Panc1 (cell line): Measurements from ENCODE around the gene GH2.

Experiments used
- CTCF ChIP-seq: fragments of 450-650 bp; IDR thresholded peaks from 2 replicates; pipeline ENCODE4 v1.5.1; 2017; ENCODE audit warnings: mild to moderate bottlenecking
- TF ChIP-seq, protein P1 (sequence below), 2 experiments: IDR thresholded peaks; 2 replicates each; pipeline ENCODE4 v1.6.1; 2011 to 2012; ENCODE audit warnings: low read depth in 2 of 2, control low read depth in 1 of 2, low read length in 1 of 2, mild to moderate bottlenecking in 1 of 2, moderate library complexity in 1 of 2; ENCODE audit not compliant: insufficient read depth in 1 of 2

GRCh38 chr17:63854709-63855108, 27.0 kb downstream of the GH2 start:
- TF ChIP-seq, protein P1, sequence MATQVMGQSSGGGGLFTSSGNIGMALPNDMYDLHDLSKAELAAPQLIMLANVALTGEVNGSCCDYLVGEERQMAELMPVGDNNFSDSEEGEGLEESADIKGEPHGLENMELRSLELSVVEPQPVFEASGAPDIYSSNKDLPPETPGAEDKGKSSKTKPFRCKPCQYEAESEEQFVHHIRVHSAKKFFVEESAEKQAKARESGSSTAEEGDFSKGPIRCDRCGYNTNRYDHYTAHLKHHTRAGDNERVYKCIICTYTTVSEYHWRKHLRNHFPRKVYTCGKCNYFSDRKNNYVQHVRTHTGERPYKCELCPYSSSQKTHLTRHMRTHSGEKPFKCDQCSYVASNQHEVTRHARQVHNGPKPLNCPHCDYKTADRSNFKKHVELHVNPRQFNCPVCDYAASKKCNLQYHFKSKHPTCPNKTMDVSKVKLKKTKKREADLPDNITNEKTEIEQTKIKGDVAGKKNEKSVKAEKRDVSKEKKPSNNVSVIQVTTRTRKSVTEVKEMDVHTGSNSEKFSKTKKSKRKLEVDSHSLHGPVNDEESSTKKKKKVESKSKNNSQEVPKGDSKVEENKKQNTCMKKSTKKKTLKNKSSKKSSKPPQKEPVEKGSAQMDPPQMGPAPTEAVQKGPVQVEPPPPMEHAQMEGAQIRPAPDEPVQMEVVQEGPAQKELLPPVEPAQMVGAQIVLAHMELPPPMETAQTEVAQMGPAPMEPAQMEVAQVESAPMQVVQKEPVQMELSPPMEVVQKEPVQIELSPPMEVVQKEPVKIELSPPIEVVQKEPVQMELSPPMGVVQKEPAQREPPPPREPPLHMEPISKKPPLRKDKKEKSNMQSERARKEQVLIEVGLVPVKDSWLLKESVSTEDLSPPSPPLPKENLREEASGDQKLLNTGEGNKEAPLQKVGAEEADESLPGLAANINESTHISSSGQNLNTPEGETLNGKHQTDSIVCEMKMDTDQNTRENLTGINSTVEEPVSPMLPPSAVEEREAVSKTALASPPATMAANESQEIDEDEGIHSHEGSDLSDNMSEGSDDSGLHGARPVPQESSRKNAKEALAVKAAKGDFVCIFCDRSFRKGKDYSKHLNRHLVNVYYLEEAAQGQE (IDR thresholded peaks at IDR 0.05; ENCODE audit: insufficient read depth in 1 of 2, low read depth in 2 of 2, low read length in 1 of 2): no peak
- no peak for TF ChIP-seq CTCF
